Trophoblast cell (in vitro differentiated cells and primary cell): ENCODE results near the gene TCF12.

Experiments used
- DNase-seq, 2 donors: peaks; one replicate each; pipeline ENCODE4 v3.0.0-alpha.2; 2016
- H2AFZ ChIP-seq: 2 replicates; pipeline ENCODE4 v1.6.1; 2013; ENCODE audit warnings: low read length, moderate library complexity, mild to moderate bottlenecking; ENCODE audit not compliant: insufficient read depth, poor library complexity
- H2AK5ac ChIP-seq: 2 replicates; pipeline ENCODE4 v1.6.1; 2013; ENCODE audit warnings: mild to moderate bottlenecking, low read length
- H2BK120ac ChIP-seq: 2 replicates; pipeline ENCODE4 v1.6.1; 2013; ENCODE audit warnings: low read length, mild to moderate bottlenecking, moderate library complexity; ENCODE audit not compliant: insufficient read depth, poor library complexity
- H2BK12ac ChIP-seq: 2 replicates; pipeline ENCODE4 v1.6.1; 2013; ENCODE audit warnings: mild to moderate bottlenecking, low read length, moderate library complexity
- H2BK5ac ChIP-seq: 2 replicates; pipeline ENCODE4 v1.6.1; 2013; ENCODE audit warnings: low read length, low read depth, moderate library complexity, mild to moderate bottlenecking; ENCODE audit not compliant: poor library complexity
- H3K14ac ChIP-seq: 2 replicates; pipeline ENCODE4 v1.6.1; 2013; ENCODE audit warnings: mild to moderate bottlenecking, low read length
- H3K18ac ChIP-seq: 2 replicates; pipeline ENCODE4 v1.6.1; 2013; ENCODE audit warnings: mild to moderate bottlenecking, low read length
- H3K23ac ChIP-seq: 2 replicates; pipeline ENCODE4 v1.6.1; 2013; ENCODE audit warnings: low read length
- H3K27ac ChIP-seq: 2 replicates; pipeline ENCODE4 v1.5.1; 2013; ENCODE audit warnings: low read depth, mild to moderate bottlenecking, inconsistent platforms, low read length, moderate library complexity
- H3K27me3 ChIP-seq: 2 replicates; pipeline ENCODE4 v1.6.1; 2013; ENCODE audit warnings: inconsistent platforms, mild to moderate bottlenecking, low read length, moderate library complexity; ENCODE audit not compliant: insufficient read depth
- H3K36me3 ChIP-seq, 2 experiments: 1 replicate in 1 of 2; 2 replicates in 1 of 2; pipeline ENCODE4 v1.6.1; 2013; ENCODE audit warnings: low read length in 2 of 2, mild to moderate bottlenecking in 2 of 2, moderate library complexity in 1 of 2; ENCODE audit not compliant: insufficient read depth in 2 of 2, control insufficient read depth in 1 of 2
- H3K4ac ChIP-seq: 2 replicates; pipeline ENCODE4 v1.6.1; 2013; ENCODE audit warnings: low read depth, mild to moderate bottlenecking, low read length, moderate library complexity
- H3K4me1 ChIP-seq, 2 experiments: 1 replicate in 1 of 2; 2 replicates in 1 of 2; pipeline ENCODE4 v1.6.1; 2013; ENCODE audit warnings: low read length in 2 of 2, mild to moderate bottlenecking in 2 of 2, moderate library complexity in 1 of 2; ENCODE audit not compliant: insufficient read depth in 2 of 2, control insufficient read depth in 1 of 2
- H3K4me2 ChIP-seq: 2 replicates; pipeline ENCODE4 v1.6.1; 2013; ENCODE audit warnings: inconsistent platforms, mild to moderate bottlenecking, low read length, moderate library complexity
- H3K4me3 ChIP-seq: 2 replicates; pipeline ENCODE4 v1.5.1; 2013; ENCODE audit warnings: mild to moderate bottlenecking, low read depth, low read length, inconsistent platforms
- H3K79me1 ChIP-seq: one replicate; pipeline ENCODE4 v1.6.1; 2013; ENCODE audit warnings: low read length
- H3K79me2 ChIP-seq: 2 replicates; pipeline ENCODE4 v1.6.1; 2013; ENCODE audit warnings: low read length, mild to moderate bottlenecking; ENCODE audit not compliant: control insufficient read depth, insufficient read depth, poor library complexity
- H3K9ac ChIP-seq: 2 replicates; pipeline ENCODE4 v1.6.1; 2013; ENCODE audit warnings: mild to moderate bottlenecking, low read length
- H3K9me3 ChIP-seq: 2 replicates; pipeline ENCODE4 v1.6.1; 2013; ENCODE audit warnings: low read depth, mild to moderate bottlenecking, control low read depth, inconsistent platforms, low read length; ENCODE audit not compliant: insufficient read depth
- H4K12ac ChIP-seq: 2 replicates; pipeline ENCODE4 v1.6.1; 2013; ENCODE audit warnings: low read depth, mild to moderate bottlenecking, low read length, moderate library complexity
- H4K8ac ChIP-seq: 2 replicates; pipeline ENCODE4 v1.6.1; 2013; ENCODE audit warnings: low read depth, mild to moderate bottlenecking, low read length, moderate library complexity
- H4K91ac ChIP-seq: one replicate; pipeline ENCODE4 v1.6.1; 2013; ENCODE audit warnings: low read depth, mild to moderate bottlenecking, low read length, moderate library complexity
- WGBS: extraction: QIAGEN DNeasy Blood & Tissue Kit; methylation state at CpG from one replicate; pipeline ENCODE4 v1.1.7; 2013; ENCODE audit warnings: missing lambda C conversion rate; ENCODE audit not compliant: insufficient read length, insufficient coverage; ENCODE audit errors: extremely low coverage; 5-methylcytosine and 5-hydroxymethylcytosine counted together

The TCF12 gene

GRCh38 chr15:57228395-57228794 is 310.0 kb downstream of the TCF12 start:
- H3K79me2 ChIP-seq, result no peaks in the 10 kb centered on the region
- H3K4ac ChIP-seq, result no peak overlapping the region
- no peak for DNase-seq
- H3K14ac ChIP-seq, result no peak overlapping the region
- no peak overlapping the region for H2BK120ac ChIP-seq
- H3K4me1 ChIP-seq, result no peaks in the 10 kb centered on the region
- no peaks in the 10 kb centered on the region for H3K27me3 ChIP-seq
- H4K8ac ChIP-seq, result no peak overlapping the region
- H3K4me3 ChIP-seq, result no peak overlapping the region
- no peak overlapping the region for H3K4me2 ChIP-seq
- H2AFZ ChIP-seq, result no peak overlapping the region
- no peak overlapping the region for H3K27ac ChIP-seq
- peaks cover 6 to 7% of the 10 kb centered on the region in 2 experiments for H3K36me3 ChIP-seq
- H3K23ac ChIP-seq, result no peak overlapping the region
- no peak overlapping the region for H3K9ac ChIP-seq
- H4K91ac ChIP-seq, result no peak overlapping the region
- no peak overlapping the region for H4K12ac ChIP-seq
- no peak overlapping the region for H3K18ac ChIP-seq
- no peaks in the 10 kb centered on the region for H3K79me1 ChIP-seq
- no peak overlapping the region for H2AK5ac ChIP-seq
- H2BK5ac ChIP-seq, result no peak overlapping the region
- 89% methylated on average over 1 of the region's 4 CpGs for WGBS
- H3K9me3 ChIP-seq, result no peaks in the 10 kb centered on the region
- no peak overlapping the region for H2BK12ac ChIP-seq

GRCh38 chr15:57229051-57229450 is 310.6 kb downstream of the TCF12 start:
- H3K36me3 ChIP-seq, result peaks cover 8 to 10% of the 10 kb centered on the region in 2 experiments
- H3K4me2 ChIP-seq, result no peak overlapping the region
- H3K27ac ChIP-seq, result no peak overlapping the region
- H4K12ac ChIP-seq, result no peak overlapping the region
- H3K4me1 ChIP-seq, result no peaks in the 10 kb centered on the region
- no peak overlapping the region for H2AFZ ChIP-seq
- no peak overlapping the region for H3K23ac ChIP-seq
- no peak overlapping the region for H3K14ac ChIP-seq
- H2BK120ac ChIP-seq, result no peak overlapping the region
- no peaks in the 10 kb centered on the region for H3K79me1 ChIP-seq
- no peak overlapping the region for H3K4me3 ChIP-seq
- H3K27me3 ChIP-seq, result no peaks in the 10 kb centered on the region
- no peak overlapping the region for H2AK5ac ChIP-seq
- no peak overlapping the region for H2BK12ac ChIP-seq
- no peak overlapping the region for H3K18ac ChIP-seq
- no peak overlapping the region for H2BK5ac ChIP-seq
- no peaks in the 10 kb centered on the region for H3K79me2 ChIP-seq
- H3K9ac ChIP-seq, result no peak overlapping the region
- DNase-seq, result peak in 1 of 2 donors; percentile 43
- no peaks in the 10 kb centered on the region for H3K9me3 ChIP-seq
- H4K91ac ChIP-seq, result no peak overlapping the region
- H3K4ac ChIP-seq, result no peak overlapping the region
- H4K8ac ChIP-seq, result no peak overlapping the region

DNA sequence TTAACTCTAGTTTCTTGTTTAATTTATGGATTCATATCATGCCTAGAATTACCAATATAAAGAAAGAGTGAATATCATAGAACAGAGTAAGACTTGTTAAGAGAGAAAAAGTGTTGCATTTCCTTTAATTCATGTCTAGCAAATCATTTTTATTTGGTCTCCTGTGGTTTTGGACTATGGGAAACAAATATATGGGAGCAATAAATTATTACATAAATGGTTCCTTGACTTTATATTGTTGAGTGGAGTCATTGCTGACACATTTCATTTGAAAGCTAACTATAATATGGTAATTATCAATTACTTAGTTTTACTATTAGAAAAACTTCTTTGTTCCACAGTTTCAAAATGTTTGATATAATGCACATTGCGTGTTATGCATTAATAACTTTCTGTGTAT is 313.1 kb downstream of the TCF12 start:
- Histone ChIP-seq H2BK5ac (no peak overlapping the region), H2BK120ac (no peak overlapping the region), H3K27ac (no peak overlapping the region), H4K8ac (no peak overlapping the region), H4K12ac (no peak overlapping the region), H3K23ac (no peak overlapping the region), H2AK5ac (no peak overlapping the region), H3K79me2 (no peaks in the 10 kb centered on the region), H3K27me3 (no peaks in the 10 kb centered on the region), H4K91ac (no peak overlapping the region), H2AFZ (no peak overlapping the region), H3K36me3 (peaks cover 8 to 10% of the 10 kb centered on the region in 2 experiments), H3K4ac (no peak overlapping the region), H3K79me1 (no peaks in the 10 kb centered on the region), H2BK12ac (no peak overlapping the region), H3K9me3 (no peaks in the 10 kb centered on the region), H3K4me2 (no peak overlapping the region), H3K18ac (no peak overlapping the region), H3K14ac (no peak overlapping the region), H3K4me1 (no peaks in the 10 kb centered on the region), H3K4me3 (no peak overlapping the region), H3K9ac (no peak overlapping the region)
- WGBS, result no CpG with 5 or more reads among the region's 1 CpG
- DNase-seq, result no peak

DNA sequence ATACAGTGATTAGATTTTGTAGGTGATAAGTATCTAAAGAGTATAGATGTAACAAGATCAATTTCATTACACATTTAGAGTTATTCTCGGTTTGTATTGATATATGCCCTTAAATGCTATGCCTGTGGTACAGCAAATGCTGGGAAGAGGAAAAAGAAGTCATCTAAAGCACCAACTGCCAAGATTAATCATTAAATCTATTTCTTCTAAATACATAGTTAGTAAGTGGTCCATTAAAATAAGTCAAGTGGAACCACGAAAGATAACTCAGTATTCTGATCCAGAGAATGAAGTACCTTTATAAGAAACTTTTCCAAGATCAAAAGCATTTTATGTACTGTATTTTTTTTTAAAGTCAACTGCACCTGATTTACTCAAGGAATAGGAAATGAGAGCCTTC is 315.7 kb downstream of the TCF12 start:
- H3K4me3 ChIP-seq, result no peak overlapping the region
- H3K4ac ChIP-seq, result no peak overlapping the region
- no peaks in the 10 kb centered on the region for H3K4me1 ChIP-seq
- no peak overlapping the region for H3K23ac ChIP-seq
- H3K79me2 ChIP-seq, result no peaks in the 10 kb centered on the region
- H3K9me3 ChIP-seq, result no peaks in the 10 kb centered on the region
- H3K9ac ChIP-seq, result no peak overlapping the region
- H2AK5ac ChIP-seq, result no peak overlapping the region
- no peak overlapping the region for H4K8ac ChIP-seq
- no peak overlapping the region for H4K12ac ChIP-seq
- H3K27ac ChIP-seq, result no peak overlapping the region
- H3K79me1 ChIP-seq, result no peaks in the 10 kb centered on the region
- H3K18ac ChIP-seq, result no peak overlapping the region
- H3K4me2 ChIP-seq, result no peak overlapping the region
- no peak overlapping the region for H2BK120ac ChIP-seq
- H2BK12ac ChIP-seq, result no peak overlapping the region
- peaks cover 8 to 10% of the 10 kb centered on the region in 2 experiments for H3K36me3 ChIP-seq
- no peak overlapping the region for H2BK5ac ChIP-seq
- no peak overlapping the region for H4K91ac ChIP-seq
- no peaks in the 10 kb centered on the region for H3K27me3 ChIP-seq
- DNase-seq, result no peak
- no CpG with 5 or more reads among the region's 2 CpGs for WGBS
- no peak overlapping the region for H3K14ac ChIP-seq
- H2AFZ ChIP-seq, result no peak overlapping the region
